ENCODE results near the gene KRTAP4-9.
"Not testable (repeated sequence)": the region's sequence is repeated elsewhere in the genome, so short reads cannot be mapped to it uniquely, and the experiment has no call there.

KRTAP4-9 gene

DNA sequence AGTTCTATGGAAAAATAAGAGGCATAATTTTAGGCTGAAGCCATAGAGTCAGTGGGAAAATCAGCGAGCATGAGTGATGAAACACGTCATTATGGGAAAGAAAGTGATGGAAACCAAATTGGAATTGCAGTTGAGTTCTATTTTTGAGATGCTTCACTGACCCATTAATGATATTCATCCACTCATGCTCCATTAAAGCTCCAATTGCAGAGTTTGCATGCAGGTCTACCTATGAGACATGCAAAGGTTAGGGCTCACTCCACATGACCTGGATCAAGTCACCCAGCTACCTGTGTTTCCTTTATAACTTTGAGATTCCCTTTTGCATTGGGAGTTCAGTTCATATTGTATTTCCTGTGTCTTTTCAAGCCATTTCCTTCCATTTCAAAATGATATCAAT, 31.5 kb upstream of the KRTAP4-9 start:
- Histone ChIP-seq H3K27me3 (no peaks in the 10 kb centered on the region; the same call in none of the 2 replicates), H3K4me3 (ENCODE audit: low read depth, low read length) (no peak overlapping the region), H3K4me1 (no peaks in the 10 kb centered on the region), H3K36me3 (no peaks in the 10 kb centered on the region), H3K9me3 (no peaks in the 10 kb centered on the region)
- TF ChIP-seq, protein P1, sequence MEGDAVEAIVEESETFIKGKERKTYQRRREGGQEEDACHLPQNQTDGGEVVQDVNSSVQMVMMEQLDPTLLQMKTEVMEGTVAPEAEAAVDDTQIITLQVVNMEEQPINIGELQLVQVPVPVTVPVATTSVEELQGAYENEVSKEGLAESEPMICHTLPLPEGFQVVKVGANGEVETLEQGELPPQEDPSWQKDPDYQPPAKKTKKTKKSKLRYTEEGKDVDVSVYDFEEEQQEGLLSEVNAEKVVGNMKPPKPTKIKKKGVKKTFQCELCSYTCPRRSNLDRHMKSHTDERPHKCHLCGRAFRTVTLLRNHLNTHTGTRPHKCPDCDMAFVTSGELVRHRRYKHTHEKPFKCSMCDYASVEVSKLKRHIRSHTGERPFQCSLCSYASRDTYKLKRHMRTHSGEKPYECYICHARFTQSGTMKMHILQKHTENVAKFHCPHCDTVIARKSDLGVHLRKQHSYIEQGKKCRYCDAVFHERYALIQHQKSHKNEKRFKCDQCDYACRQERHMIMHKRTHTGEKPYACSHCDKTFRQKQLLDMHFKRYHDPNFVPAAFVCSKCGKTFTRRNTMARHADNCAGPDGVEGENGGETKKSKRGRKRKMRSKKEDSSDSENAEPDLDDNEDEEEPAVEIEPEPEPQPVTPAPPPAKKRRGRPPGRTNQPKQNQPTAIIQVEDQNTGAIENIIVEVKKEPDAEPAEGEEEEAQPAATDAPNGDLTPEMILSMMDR (IDR thresholded peaks at IDR 0.05; ENCODE audit: low read depth, low read length): no peak
- DNase-seq: no peak

DNA sequence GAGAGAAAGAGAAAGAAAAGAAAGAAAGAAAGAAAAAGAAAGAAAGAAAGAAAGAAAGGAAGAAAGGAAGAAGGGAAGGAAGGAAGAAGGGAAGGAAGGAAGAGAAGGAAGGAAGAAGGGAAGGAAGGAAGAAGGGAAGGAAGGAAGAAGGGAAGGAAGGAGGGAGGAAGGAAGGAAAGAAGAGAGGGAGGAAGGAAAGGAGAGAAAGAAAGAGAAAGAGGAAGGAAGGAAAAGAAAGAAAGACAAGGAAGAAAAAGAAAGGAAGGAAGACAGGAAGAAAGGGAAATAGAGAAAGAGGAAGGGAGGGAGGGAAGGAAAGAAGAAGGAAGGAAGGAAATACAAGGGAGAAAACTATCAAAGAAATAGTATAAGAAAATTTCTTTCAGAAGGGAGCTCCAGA, 28.4 kb upstream of the KRTAP4-9 start:
- H3K9me3 ChIP-seq: no peaks in the 10 kb centered on the region
- H3K4me1 ChIP-seq: no peaks in the 10 kb centered on the region
- H3K4me3 ChIP-seq (ENCODE audit: low read depth, low read length): no peak overlapping the region
- TF ChIP-seq, protein P1 (IDR thresholded peaks at IDR 0.05; ENCODE audit: low read depth, low read length): no peak
- DNase-seq: no peak
- H3K27me3 ChIP-seq: peaks cover 6% of the 10 kb centered on the region
- no peaks in the 10 kb centered on the region for H3K36me3 ChIP-seq

DNA sequence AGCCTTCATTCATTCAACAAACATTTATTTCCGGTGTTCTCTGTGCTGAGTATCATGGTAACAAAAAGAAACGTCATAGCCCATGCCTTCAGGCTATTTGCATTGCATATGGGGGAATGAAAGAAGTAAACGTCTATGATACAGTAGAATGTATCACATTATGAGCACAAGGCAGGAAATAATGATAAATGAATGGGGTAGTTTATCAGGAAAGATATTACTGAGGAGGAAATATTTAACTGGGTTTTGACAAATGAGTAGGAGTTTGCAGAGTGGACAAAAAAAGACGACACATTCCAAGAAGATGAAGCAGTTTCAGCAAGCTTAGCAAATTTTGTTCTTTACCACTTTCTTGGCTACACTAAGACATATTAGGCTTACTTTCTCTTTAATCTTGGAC, 22.6 kb upstream of the KRTAP4-9 start:
- Histone ChIP-seq H3K9me3 (no peaks in the 10 kb centered on the region), H3K4me3 (ENCODE audit: low read depth, low read length) (no peak overlapping the region), H3K36me3 (no peaks in the 10 kb centered on the region), H3K4me1 (no peaks in the 10 kb centered on the region), H3K27me3 (peaks cover 6% of the 10 kb centered on the region; the same call in 1 of the 2 replicates)
- TF ChIP-seq, protein P1 (IDR thresholded peaks at IDR 0.05; ENCODE audit: low read depth, low read length): no peak
- DNase-seq: no peak

DNA sequence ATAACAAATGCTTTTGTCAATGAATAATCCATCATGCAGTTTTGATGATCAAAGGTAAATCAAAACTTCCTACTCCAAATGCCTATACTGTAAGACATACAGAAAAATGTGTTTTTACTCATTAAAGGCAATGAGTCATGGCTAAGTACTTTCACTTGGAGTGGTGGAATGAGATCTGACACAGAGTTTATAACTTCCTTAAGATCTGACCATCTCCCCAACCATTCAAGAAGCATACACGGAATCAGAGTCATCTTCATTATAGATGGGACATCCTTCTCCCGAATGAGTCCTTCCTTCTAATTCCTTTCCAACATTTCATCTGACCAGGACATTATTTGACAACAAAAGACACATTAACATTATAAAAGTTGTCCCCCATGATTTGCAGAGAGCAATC, 21.8 kb upstream of the KRTAP4-9 start:
- H3K9me3 ChIP-seq; H3K36me3 ChIP-seq; H3K4me1 ChIP-seq; H3K27me3 ChIP-seq; DNase-seq; H3K4me3 ChIP-seq (ENCODE audit: low read depth, low read length): not testable (repeated sequence)

DNA sequence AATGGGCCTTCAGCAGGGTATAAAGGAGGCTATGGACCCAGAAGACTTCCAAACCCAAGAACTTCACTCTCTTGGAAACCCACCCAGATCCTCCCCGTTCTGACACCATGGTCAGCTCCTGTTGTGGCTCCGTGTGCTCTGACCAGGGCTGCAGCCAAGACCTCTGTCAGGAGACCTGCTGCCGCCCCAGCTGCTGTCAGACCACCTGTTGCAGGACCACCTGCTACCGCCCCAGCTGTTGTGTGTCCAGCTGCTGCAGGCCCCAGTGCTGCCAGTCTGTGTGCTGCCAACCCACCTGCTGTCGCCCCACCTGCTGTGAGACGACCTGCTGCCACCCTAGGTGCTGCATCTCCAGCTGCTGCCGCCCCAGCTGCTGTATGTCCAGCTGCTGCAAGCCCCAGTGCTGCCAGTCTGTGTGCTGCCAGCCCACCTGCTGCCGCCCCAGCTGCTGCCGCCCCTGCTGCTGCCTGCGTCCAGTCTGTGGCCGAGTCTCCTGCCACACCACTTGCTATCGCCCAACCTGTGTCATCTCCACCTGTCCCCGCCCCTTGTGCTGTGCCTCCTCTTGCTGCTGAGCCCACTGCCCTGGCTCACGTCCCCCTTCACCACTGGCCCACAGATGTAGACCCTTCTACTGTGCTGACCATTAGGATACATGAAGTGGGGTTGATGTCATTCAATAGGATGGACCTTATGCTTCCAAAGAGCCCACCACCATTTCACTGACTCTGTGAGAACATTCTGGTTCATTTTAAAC, 20.9 kb upstream of the KRTAP4-9 start, which contains the start of gene KRTAP4-7:
Gene KRTAP4-7, plus strand, starts transcription at position 51 of the 757 bp plus-strand sequence. Its CDS starts 57 bp downstream, at position 108.
- not testable (repeated sequence) for H3K4me1 ChIP-seq; H3K27me3 ChIP-seq; H3K36me3 ChIP-seq; H3K9me3 ChIP-seq; H3K4me3 ChIP-seq (ENCODE audit: low read depth, low read length); DNase-seq

DNA sequence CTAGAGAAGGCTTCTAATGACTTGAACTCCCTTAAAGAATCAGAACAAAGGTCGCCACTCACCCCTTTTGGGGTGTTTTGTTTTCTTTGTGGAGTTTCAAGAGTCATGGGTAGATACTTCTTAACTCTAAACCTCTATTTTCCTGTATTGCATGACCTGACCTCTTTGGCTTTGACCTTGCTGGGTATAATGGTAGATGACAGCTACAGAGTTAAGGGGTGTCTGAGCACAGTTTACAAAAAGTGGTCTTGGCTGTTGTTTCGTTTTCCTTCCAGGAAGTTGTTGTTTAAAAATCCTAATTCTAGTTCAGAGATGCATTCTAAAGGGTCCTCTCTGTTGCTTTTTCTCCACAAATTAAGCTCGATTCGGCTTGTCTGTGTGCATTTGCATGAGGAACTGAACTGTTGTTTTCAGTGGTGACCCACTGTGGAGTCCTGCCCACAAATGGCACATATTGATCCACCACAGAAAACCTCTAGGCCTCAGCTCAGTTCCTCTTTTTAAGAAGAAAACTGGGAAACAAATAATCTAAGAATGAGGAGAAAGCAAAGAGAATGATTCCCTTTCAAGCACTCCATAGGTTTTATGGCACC, 16.3 kb upstream of the KRTAP4-9 start:
- not testable (repeated sequence) for H3K9me3 ChIP-seq; H3K36me3 ChIP-seq; H3K4me3 ChIP-seq (ENCODE audit: low read depth, low read length); H3K27me3 ChIP-seq; H3K4me1 ChIP-seq; DNase-seq

DNA sequence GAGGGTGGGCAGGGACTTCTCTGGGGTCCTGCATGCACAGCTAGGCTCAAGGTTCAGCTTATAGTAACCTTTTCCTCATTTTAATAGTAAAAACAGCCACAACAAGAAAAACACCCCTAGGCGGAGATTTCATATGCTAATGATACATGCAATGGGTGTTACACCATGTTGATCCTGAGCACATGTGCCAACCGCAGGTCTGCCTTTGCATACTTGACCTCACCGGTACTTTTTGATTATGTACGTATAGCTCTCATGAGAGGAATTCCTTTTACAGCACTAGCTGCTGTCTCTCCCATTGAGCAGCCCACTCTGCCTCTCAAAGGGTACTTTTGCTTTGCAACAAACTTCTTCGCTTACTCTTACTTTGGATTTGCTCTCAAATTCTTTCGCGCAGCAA, 9.1 kb upstream of the KRTAP4-9 start:
- no peaks in the 10 kb centered on the region for H3K9me3 ChIP-seq
- H3K27me3 ChIP-seq: no peaks in the 10 kb centered on the region
- TF ChIP-seq, protein P1 (IDR thresholded peaks at IDR 0.05; ENCODE audit: low read depth, low read length): no peak
- H3K36me3 ChIP-seq: no peaks in the 10 kb centered on the region
- H3K4me3 ChIP-seq (ENCODE audit: low read depth, low read length): no peak overlapping the region
- no peaks in the 10 kb centered on the region for H3K4me1 ChIP-seq
- DNase-seq: no peak
